Adrenal gland (tissue), 12 donors: ENCODE data around the gene UNC13C. TPM values are rescaled to one million over a fixed set of nuclear protein-coding genes. Genes with fewer than 3 reads are reported as not detected.

ENCODE experiments used
- DNase-seq, 7 donors: peaks; one replicate each; pipeline ENCODE4 v3.0.0-alpha.2; 2019 to 2020
- H3K27ac ChIP-seq, 5 donors: fragments of 200-600 bp; sonication (generic) in 4 of 5; 1 replicate in 3 of 5; 2 replicates in 2 of 5; pipeline versions ENCODE4 v1.5.1 to v1.8.0; 2016 to 2020; ENCODE audit warnings: mild to moderate bottlenecking in 1 of 5
- H3K27me3 ChIP-seq: fragments of 200-600 bp; 2 replicates; pipeline ENCODE4 v1.8.0; 2021
- H3K36me3 ChIP-seq, 2 donors: fragments of 200-600 bp; replicated peaks in 1 of 2; 1 replicate in 1 of 2; 2 replicates in 1 of 2; pipeline versions ENCODE4 v1.5.1 to v1.8.0; 2018 to 2022
- H3K4me1 ChIP-seq, 2 donors: fragments of 200-600 bp; replicated peaks in 1 of 2; 1 replicate in 1 of 2; 2 replicates in 1 of 2; pipeline versions ENCODE4 v1.5.1 to v1.8.0; 2018 to 2021
- H3K4me3 ChIP-seq, 4 donors: fragments of 200-600 bp; sonication (generic) in 3 of 4; one replicate each; pipeline ENCODE4 v1.5.1; 2016 to 2018
- H3K9me3 ChIP-seq, 3 donors: fragments of 200-600 bp; sonication (generic) in 1 of 3; replicated peaks in 1 of 3; 1 replicate in 2 of 3; 2 replicates in 1 of 3; pipeline versions ENCODE4 v1.5.1 to v1.8.0; 2016 to 2021
- CTCF ChIP-seq, 6 experiments: fragments of 450-650 bp in 4 of 6; fragments of 200-600 bp in 2 of 6; sonication (generic) in 1 of 6; IDR thresholded peaks; 1 replicate in 5 of 6; 2 replicates in 1 of 6; pipeline versions ENCODE4 v1.5.1 to v1.8.0; 2016 to 2021; ENCODE audit warnings: antibody characterized with exemption in 6 of 6, mild to moderate bottlenecking in 2 of 6, moderate library complexity in 1 of 6
- POLR2A ChIP-seq, 2 donors: fragments of 450-650 bp; IDR thresholded peaks; one replicate each; pipeline ENCODE4 v1.6.1; 2017; ENCODE audit warnings: antibody characterized with exemption in 2 of 2, mild to moderate bottlenecking in 2 of 2, moderate library complexity in 1 of 2
- WGBS, 4 donors: extraction: QIAGEN DNeasy Blood & Tissue Kit in 2 of 4; methylation state at CpG; one replicate each; pipeline versions ENCODE4 v1.1.5 to v1.1.7; 2013 to 2017; 5-methylcytosine and 5-hydroxymethylcytosine counted together
- intact Hi-C, 2 donors: fragments of 100-400 bp; cut with DNase I; formaldehyde crosslinking; loops; one replicate each; pipeline versions ENCODE4 v1.14.1 to v1.15.0; 2022 to 2023
- polyA plus RNA-seq, 3 donors: library from polyadenylated mRNA; stranded (reverse); fragments of 200-250 nt in 2 of 3; fragments of 350-450 nt in 1 of 3; fragmentation: Illumina TruSeq in 1 of 3; extraction: RNeasy Lipid Tissue Mini Kit (QIAGEN cat#74804) in 1 of 3; gene quantifications; one replicate each; pipeline ENCODE4 v1.2.3, GENCODE V29; 2013 to 2014
- total RNA-seq, 9 donors: library from RNA; depleted of rRNA in 4 of 9; stranded (reverse); fragments of >200 nt in 4 of 9; fragments of 120-200 nt in 1 of 9; fragmentation: NEBNext Ultra II Directional in 1 of 9; extraction: Animal tissue kit (Norgen Biotek cat#: 25700) in 1 of 9; gene quantifications; one replicate each; pipeline versions ENCODE4 v1.1.0 to v1.2.4, GENCODE V29; 2013 to 2023
- donor health status: healthy with polysubstance abuse.
- donor health status: Bipolar disorder and iron deficiency.
- donor health status: DM: yes; HTN: yes; CAD: no.
- donor health status: DM: no; HTN: no; CAD: no.
- donor health status: DM: no; HTN: no; CAD: no.
- donor health status: DM: yes; HTN: yes; CAD: no.

UNC13C gene
- total and polyA plus RNA-seq, 12 donors: 0.04 to 0.61 (median 0.20) TPM; not detected in 4

GRCh38 chr15:54102704-54103103 is 124.5 kb downstream of the UNC13C start:
- 53 to 70% (median 65%) methylated on average over 3 of the region's 3 CpGs for WGBS, 4 donors
- TF ChIP-seq CTCF (IDR thresholded peaks at IDR 0.05) (no peak), POLR2A (IDR thresholded peaks at IDR 0.05) (no peak)
- H3K36me3 ChIP-seq: no peaks in the 10 kb centered on the region
- no peaks in the 10 kb centered on the region for H3K4me1 ChIP-seq
- H3K9me3 ChIP-seq: no peaks in the 10 kb centered on the region
- DNase-seq: no peak
- no peak overlapping the region for H3K27ac ChIP-seq
- no peak overlapping the region for H3K4me3 ChIP-seq
- no peaks in the 10 kb centered on the region for H3K27me3 ChIP-seq
- intact Hi-C loops: no loop called here

- H3K4me1 ChIP-seq: no peaks in the 10 kb centered on the region
- H3K27me3 ChIP-seq: no peaks in the 10 kb centered on the region
- no peaks in the 10 kb centered on the region for H3K9me3 ChIP-seq
- no peaks in the 10 kb centered on the region for H3K36me3 ChIP-seq
- no peak overlapping the region for H3K4me3 ChIP-seq
- intact Hi-C loops: no loop called here
- no peak overlapping the region for H3K27ac ChIP-seq
- TF ChIP-seq CTCF (IDR thresholded peaks at IDR 0.05): no peak
- no peak for DNase-seq
- 46 to 69% (median 56%) methylated on average over 2 of the region's 2 CpGs for WGBS, 4 donors
Observed at GRCh38 chr15:54109014-54109413, 130.8 kb downstream of the UNC13C start.

DNA sequence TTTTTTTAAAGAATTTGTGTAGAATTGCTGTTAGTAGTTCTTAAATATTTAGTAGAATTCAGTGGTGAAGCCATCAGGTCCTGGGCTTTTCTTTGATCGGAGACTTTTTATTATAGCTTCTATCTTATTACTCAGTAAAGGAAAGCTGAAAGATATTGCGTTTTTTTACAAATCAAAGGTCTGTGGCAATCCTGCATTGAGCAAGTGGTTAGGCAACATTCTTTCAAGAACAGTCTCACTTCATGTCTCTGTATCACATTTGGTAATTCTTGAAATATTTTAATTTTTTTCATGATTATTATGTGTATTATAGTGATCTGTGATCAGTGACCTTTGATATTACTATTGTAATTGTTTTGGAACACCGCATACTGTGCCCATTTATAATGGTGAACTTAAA is 140.8 kb downstream of the UNC13C start:
- intact Hi-C loops: no loop called here
- no peak for DNase-seq
- H3K27ac ChIP-seq: no peak overlapping the region
- no peak overlapping the region for H3K4me3 ChIP-seq
- no peaks in the 10 kb centered on the region for H3K27me3 ChIP-seq
- TF ChIP-seq POLR2A (IDR thresholded peaks at IDR 0.05): no peak
- H3K4me1 ChIP-seq: no peaks in the 10 kb centered on the region
- H3K9me3 ChIP-seq: no peaks in the 10 kb centered on the region
- H3K36me3 ChIP-seq: no peaks in the 10 kb centered on the region
- 68 to 79% (median 73%) methylated on average over 3 of the region's 3 CpGs for WGBS, 4 donors

DNA sequence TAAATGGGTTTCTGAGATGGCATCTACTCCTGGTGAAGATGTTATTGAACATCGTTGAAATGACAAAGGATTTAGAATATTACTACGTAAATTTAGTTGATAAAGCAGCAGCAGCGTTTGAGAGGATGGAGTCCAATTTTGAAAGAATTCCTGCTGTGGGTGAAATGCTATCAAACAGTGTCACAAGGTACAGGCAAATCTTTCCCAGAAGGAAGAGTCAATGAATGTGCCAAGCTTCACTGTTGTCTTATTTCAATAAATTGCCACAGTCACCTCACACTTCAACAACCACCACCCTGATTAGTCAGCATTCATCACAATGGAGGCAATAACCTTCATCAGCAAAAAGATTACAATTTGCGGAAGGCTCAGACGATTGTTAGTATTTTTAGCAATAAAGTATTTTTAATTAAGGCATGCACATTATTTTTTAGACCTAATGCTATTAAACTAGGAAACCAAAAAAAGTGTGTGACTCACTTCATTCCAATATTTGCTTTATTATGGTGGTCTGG is 142.8 kb downstream of the UNC13C start:
- intact Hi-C loops: no loop called here
- WGBS, 4 donors: 82 to 89% (median 84%) methylated on average over 5 of the region's 5 CpGs
- no peaks in the 10 kb centered on the region for H3K36me3 ChIP-seq
- TF ChIP-seq POLR2A (IDR thresholded peaks at IDR 0.05) (no peak), CTCF (IDR thresholded peaks at IDR 0.05) (no peak)
- DNase-seq: no peak
- H3K9me3 ChIP-seq: no peaks in the 10 kb centered on the region
- no peak overlapping the region for H3K4me3 ChIP-seq
- H3K27me3 ChIP-seq: no peaks in the 10 kb centered on the region
- H3K27ac ChIP-seq: no peak overlapping the region
- H3K4me1 ChIP-seq: no peaks in the 10 kb centered on the region

DNA sequence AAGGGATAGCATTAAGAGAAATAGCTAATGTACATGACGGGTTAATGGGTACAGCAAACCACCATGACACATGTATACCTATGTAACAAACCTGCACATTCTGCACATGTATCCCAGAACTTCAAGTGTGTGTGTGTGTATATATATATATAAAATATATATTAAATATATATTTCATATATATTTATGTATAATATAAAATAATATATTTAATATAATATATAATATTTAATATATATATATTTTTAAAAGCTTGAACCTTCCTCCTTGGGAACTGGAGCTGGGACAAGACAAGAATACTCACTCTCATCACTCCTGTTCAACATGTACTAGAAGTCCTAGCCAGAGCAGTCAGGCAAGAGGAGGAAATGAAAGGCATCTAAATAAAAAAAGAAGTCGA is 149.3 kb downstream of the UNC13C start:
- Histone ChIP-seq H3K4me1 (no peaks in the 10 kb centered on the region), H3K27me3 (no peaks in the 10 kb centered on the region), H3K27ac (no peak overlapping the region), H3K36me3 (no peaks in the 10 kb centered on the region), H3K4me3 (no peak overlapping the region), H3K9me3 (no peaks in the 10 kb centered on the region)
- WGBS, 4 donors: 76 to 88% (median 82%) methylated on average over 2 of the region's 2 CpGs
- DNase-seq: no peak
- no peak for TF ChIP-seq CTCF (IDR thresholded peaks at IDR 0.05)
- no peak for TF ChIP-seq POLR2A (IDR thresholded peaks at IDR 0.05)
- intact Hi-C loops: no loop called here
